ENCODE results near the gene HMGXB4. TPM values are rescaled to one million over a fixed set of nuclear protein-coding genes. Genes with fewer than 3 reads are reported as not detected.

The HMGXB4 gene
- total and polyA plus RNA-seq, 2 of the 8 experiments (the other 6 are each of a cell fraction or from before 2014, with no cell fraction given), result 20.9 to 41.3 TPM

DNA sequence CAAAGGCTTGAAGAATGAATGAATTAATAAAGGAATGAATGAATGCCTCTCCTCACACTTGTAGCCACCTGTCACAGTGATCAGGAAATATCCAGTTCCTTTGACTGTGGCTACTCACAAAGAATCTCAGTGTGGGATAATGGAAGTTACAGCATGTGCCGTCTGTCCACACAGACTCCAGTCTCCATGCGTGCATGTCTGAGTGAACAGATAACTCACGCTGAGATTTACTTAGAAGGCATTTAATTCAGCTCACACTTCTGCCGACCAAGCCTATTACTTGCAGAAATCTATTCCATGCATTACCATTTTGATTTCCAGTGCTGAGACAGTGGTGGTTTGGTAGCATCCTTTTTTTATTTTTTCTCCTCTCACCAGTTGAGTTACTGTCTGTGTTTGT lies 32.3 kb upstream of the HMGXB4 start:
- no peaks in the 10 kb centered on the region for H3K23me2 ChIP-seq (ENCODE audit: low read depth, low read length)
- no peak overlapping the region for H2BK120ac ChIP-seq (replicated peaks; ENCODE audit: low read depth, low read length)
- no peaks in the 10 kb centered on the region for H3K79me1 ChIP-seq (ENCODE audit: low read depth, low read length)
- H3K27me3 ChIP-seq (replicated peaks in 1 of 4; ENCODE audit: control insufficient read depth in 3 of 4, extremely low read depth in 1 of 4, insufficient read depth in 3 of 4, low read length in 3 of 4), result peaks cover 0 to 2% (median 0%) of the 10 kb centered on the region in 4 experiments; a peak in 1 of 7 replicates
- H3K4me3 ChIP-seq (ENCODE audit: extremely low read depth in 1 of 4, insufficient read depth in 2 of 4, low read depth in 3 of 4, low read length in 4 of 4), result no peak overlapping the region
- H3K4me1 ChIP-seq (replicated peaks in 1 of 4; ENCODE audit: control insufficient read depth in 3 of 4, insufficient read depth in 4 of 4, low read length in 3 of 4), result peaks cover 0 to 3% (median 2%) of the 10 kb centered on the region in 4 experiments; a peak in 2 of 7 replicates
- no peaks in the 10 kb centered on the region for H3K79me2 ChIP-seq (ENCODE audit: control insufficient read depth in 1 of 2, insufficient read depth in 2 of 2, low read length in 2 of 2)
- DNase-seq (ENCODE audit: low read depth in 1 of 2, low spot score in 2 of 2) (peak in 1 of 2 experiments; percentile 16), FAIRE-seq (no peak)
- H3K4me2 ChIP-seq (ENCODE audit: insufficient read depth in 1 of 2, low read depth in 2 of 2, low read length in 2 of 2), result no peak overlapping the region
- no peaks in the 10 kb centered on the region for H3K9me3 ChIP-seq (ENCODE audit: insufficient read depth in 2 of 2, low read depth in 1 of 2, low read length in 1 of 2)
- H3K27ac ChIP-seq (ENCODE audit: low read depth, low read length), result no peak overlapping the region
- H3K56ac ChIP-seq (replicated peaks; ENCODE audit: insufficient read length, low read depth, low read length), result no peak overlapping the region
- H4K8ac ChIP-seq (ENCODE audit: extremely low read depth, insufficient read depth, low read length), result no peak overlapping the region
- H2BK12ac ChIP-seq (ENCODE audit: low read depth, low read length), result no peak overlapping the region
- ChIA-PET CTCF (ENCODE audit: partially characterized antibody) (interaction anchor here (0.6 to 8.5 kb wide), 5 partner anchors 9 to 84 kb away, joined by 3 to 87 read pairs (median 4); no protein-coding TSS in a partner anchor), POLR2A (ENCODE audit: partially characterized antibody) (no interaction called here)
- no peak overlapping the region for H3K18ac ChIP-seq (ENCODE audit: extremely low read depth, low read length)
- no peak overlapping the region for H4K5ac ChIP-seq (ENCODE audit: insufficient read length, low read depth, low read length)
- no peak overlapping the region for H4K91ac ChIP-seq (replicated peaks; ENCODE audit: insufficient read length, low read length)
- H2BK15ac ChIP-seq (ENCODE audit: low read length), result no peak overlapping the region
- TF ChIP-seq SP1 (IDR thresholded peaks at IDR 0.05; ENCODE audit: low read depth, low read length) (no peak), JUND (IDR thresholded peaks at IDR 0.05; ENCODE audit: low read length) (no peak), CHD2 (IDR thresholded peaks at IDR 0.05; ENCODE audit: low read length) (no peak), RNF2 (IDR thresholded peaks at IDR 0.05; ENCODE audit: borderline replicate concordance, low read depth, low read length, missing control alignments, poor library complexity, severe bottlenecking) (no peak)
- no peak overlapping the region for H2BK20ac ChIP-seq (ENCODE audit: low read length)
- H3K14ac ChIP-seq (ENCODE audit: insufficient read length), result no peak overlapping the region
- no peak overlapping the region for H2BK5ac ChIP-seq (ENCODE audit: low read depth, low read length)
- H3K23ac ChIP-seq (ENCODE audit: insufficient read length), result no peak overlapping the region
- no peaks in the 10 kb centered on the region for H4K20me1 ChIP-seq (replicated peaks in 1 of 2; ENCODE audit: control insufficient read depth in 1 of 2, insufficient read depth in 2 of 2, low read length in 2 of 2)
- no peak overlapping the region for H2AFZ ChIP-seq (ENCODE audit: low read length)
- no peak overlapping the region for H3K9ac ChIP-seq (replicated peaks in 1 of 4; ENCODE audit: extremely low read depth in 1 of 4, low read depth in 3 of 4, low read length in 3 of 4)
- no peaks in the 10 kb centered on the region for H3K36me3 ChIP-seq (ENCODE audit: control insufficient read depth in 2 of 4, insufficient read depth in 4 of 4, low read length in 3 of 4)
- 70% methylated on average over 4 of the region's 4 CpGs; no CpG with 5 or more reads in 1 of the 2 experiments for WGBS, 2 experiments (ENCODE audit: extremely low coverage in 1 of 2, insufficient coverage in 1 of 2, insufficient read length in 1 of 2, insufficient replicate concordance in 2 of 2, low coverage in 1 of 2, low lambda C conversion rate in 2 of 2, missing lambda C conversion rate in 1 of 2)
- H2AK5ac ChIP-seq (ENCODE audit: low read depth, low read length), result no peak overlapping the region
- H3K4ac ChIP-seq (replicated peaks; ENCODE audit: insufficient read length, low read depth, low read length), result no peak overlapping the region

All from H1 (cell line).